Liver (tissue), 9 donors: ENCODE data around the gene ARCN1. TPM values are rescaled to one million over a fixed set of nuclear protein-coding genes. Genes with fewer than 3 reads are reported as not detected.

ENCODE experiments used
- DNase-seq: peaks from one replicate; pipeline ENCODE4 v3.0.0-alpha.2; 2017; ENCODE audit warnings: low spot score
- H3K27ac ChIP-seq, 2 donors: one replicate each; pipeline ENCODE4 v1.7.0; 2013; ENCODE audit warnings: inconsistent platforms in 2 of 2, low read length in 2 of 2, control low read depth in 1 of 2, low read depth in 1 of 2, mild to moderate bottlenecking in 1 of 2
- H3K27me3 ChIP-seq, 4 donors: one replicate each; pipeline versions ENCODE4 v1.6.1 to v1.7.0; 2013; ENCODE audit warnings: low read length in 3 of 4, inconsistent platforms in 1 of 4, mild to moderate bottlenecking in 1 of 4, moderate library complexity in 1 of 4; ENCODE audit not compliant: control insufficient read depth in 4 of 4, insufficient read depth in 4 of 4
- H3K36me3 ChIP-seq, 4 donors: one replicate each; pipeline versions ENCODE4 v1.6.1 to v1.7.0; 2013; ENCODE audit warnings: low read length in 3 of 4, mild to moderate bottlenecking in 3 of 4, low read depth in 1 of 4, moderate library complexity in 1 of 4; ENCODE audit not compliant: control insufficient read depth in 4 of 4, insufficient read depth in 3 of 4
- H3K4me1 ChIP-seq, 4 donors: one replicate each; pipeline versions ENCODE4 v1.6.1 to v1.7.0; 2013; ENCODE audit warnings: low read length in 3 of 4, mild to moderate bottlenecking in 3 of 4, moderate library complexity in 1 of 4; ENCODE audit not compliant: control insufficient read depth in 4 of 4, insufficient read depth in 4 of 4
- H3K4me3 ChIP-seq, 3 donors: one replicate each; pipeline versions ENCODE4 v1.6.1 to v1.7.0; 2013; ENCODE audit warnings: low read length in 3 of 3, control low read depth in 1 of 3, low read depth in 1 of 3, mild to moderate bottlenecking in 1 of 3
- H3K9ac ChIP-seq, 2 donors: one replicate each; pipeline ENCODE4 v1.7.0; 2013; ENCODE audit warnings: low read length in 2 of 2, mild to moderate bottlenecking in 2 of 2, moderate library complexity in 2 of 2, control low read depth in 1 of 2, low read depth in 1 of 2
- H3K9me3 ChIP-seq, 4 donors: one replicate each; pipeline versions ENCODE4 v1.6.1 to v1.7.0; 2013; ENCODE audit warnings: low read length in 3 of 4; ENCODE audit not compliant: control insufficient read depth in 4 of 4
- EGR1 ChIP-seq, 2 donors: IDR thresholded peaks; 2 replicates each; pipeline ENCODE4 v1.6.1; 2016 to 2018; ENCODE audit warnings: antibody characterized with exemption in 2 of 2, low read depth in 2 of 2
- FOXA2 ChIP-seq: IDR thresholded peaks from 2 replicates; pipeline ENCODE4 v1.6.1; 2016; ENCODE audit warnings: antibody characterized with exemption
- HNF4G ChIP-seq: IDR thresholded peaks from 2 replicates; pipeline ENCODE4 v1.6.1; 2016; ENCODE audit warnings: antibody characterized with exemption
- NR2F2 ChIP-seq: IDR thresholded peaks from 2 replicates; pipeline ENCODE4 v1.6.1; 2016; ENCODE audit warnings: antibody characterized with exemption
- RAD21 ChIP-seq, 2 donors: IDR thresholded peaks; 2 replicates each; pipeline ENCODE4 v1.6.1; 2016; ENCODE audit warnings: antibody characterized with exemption in 2 of 2, mild to moderate bottlenecking in 2 of 2
- RXRA ChIP-seq, 2 donors: IDR thresholded peaks; 2 replicates each; pipeline ENCODE4 v1.6.1; 2017 to 2018; ENCODE audit warnings: antibody characterized with exemption in 2 of 2, mild to moderate bottlenecking in 1 of 2
- SP1 ChIP-seq: IDR thresholded peaks from 2 replicates; pipeline ENCODE4 v1.6.1; 2018; ENCODE audit warnings: antibody characterized with exemption, mild to moderate bottlenecking
- YY1 ChIP-seq: IDR thresholded peaks from 2 replicates; pipeline ENCODE4 v1.6.1; 2016; ENCODE audit warnings: antibody characterized with exemption, mild to moderate bottlenecking
- WGBS: extraction: QIAGEN DNeasy Blood & Tissue Kit; methylation state at CpG from one replicate; pipeline ENCODE4 v1.1.7; 2013; 5-methylcytosine and 5-hydroxymethylcytosine counted together
- polyA plus RNA-seq, 2 donors: library from polyadenylated mRNA; stranded (reverse) in 1 of 2; unstranded in 1 of 2; fragments of 200-250 nt in 1 of 2; fragments of >200 nt in 1 of 2; fragmentation: Nextera tagmentation in 1 of 2; extraction: Ambion mirVana in 1 of 2; gene quantifications; one replicate each; pipeline versions ENCODE4 v1.2.1 to v1.2.3, GENCODE V29; 2013 to 2015
- total RNA-seq, 2 donors: library from RNA; depleted of rRNA; stranded (reverse); fragments of >200 nt; gene quantifications; one replicate each; pipeline ENCODE4 v1.2.3, GENCODE V29; 2014
- TF ChIP-seq, protein P1 (sequence below): IDR thresholded peaks from 2 replicates; pipeline ENCODE4 v1.6.1; 2016; ENCODE audit warnings: antibody characterized with exemption
- TF ChIP-seq, protein P2 (sequence below): IDR thresholded peaks from 2 replicates; pipeline ENCODE4 v1.6.1; 2016; ENCODE audit warnings: antibody characterized with exemption, mild to moderate bottlenecking
- TF ChIP-seq, protein P3 (sequence below): IDR thresholded peaks from 2 replicates; pipeline ENCODE4 v1.6.1; 2016; ENCODE audit warnings: antibody characterized with exemption
- TF ChIP-seq, protein P4 (sequence below): IDR thresholded peaks from 2 replicates; pipeline ENCODE4 v1.6.1; 2016; ENCODE audit warnings: antibody characterized with exemption
- TF ChIP-seq, protein P5 (sequence below): fragments of 150-350 bp; IDR thresholded peaks from 2 replicates; pipeline ENCODE4 v1.5.1; 2017; ENCODE audit warnings: improper control_type of control experiment, low read depth, low read length; ENCODE audit not compliant: missing input control
- donor health status: healthy.
- donor health status: healthy.
- donor health status: healthy.
- donor health status: healthy.
- donor health status: healthy.

The ARCN1 gene
- total and polyA plus RNA-seq, 4 donors = 36.7 to 95.4 (median 51.8) TPM

DNA sequence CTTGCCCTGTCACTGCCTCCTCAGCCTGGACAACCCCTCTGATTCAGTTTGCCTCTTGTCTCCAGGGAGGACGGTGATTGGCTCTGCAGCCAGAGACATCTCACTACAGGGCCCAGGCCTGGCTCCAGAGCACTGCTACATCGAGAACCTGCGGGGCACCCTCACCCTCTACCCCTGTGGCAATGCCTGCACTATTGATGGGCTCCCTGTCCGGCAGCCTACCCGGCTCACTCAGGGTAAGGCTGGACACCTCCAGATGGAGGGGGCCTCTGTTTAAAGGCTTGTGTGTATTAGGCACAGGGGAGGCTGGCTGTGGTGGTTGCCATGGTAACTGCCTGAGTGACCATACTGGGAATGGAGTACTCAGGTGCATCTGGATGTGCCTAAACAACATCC, 43.8 kb downstream of the ARCN1 start:
- Histone ChIP-seq H3K4me3 (no peak overlapping the region), H3K27me3 (peaks cover 0 to 6% (median 0%) of the 10 kb centered on the region in 4 donors), H3K9ac (no peak overlapping the region), H3K9me3 (no peaks in the 10 kb centered on the region), H3K27ac (no peak overlapping the region), H3K4me1 (peaks cover 0 to 19% (median 1%) of the 10 kb centered on the region in 4 donors), H3K36me3 (no peaks in the 10 kb centered on the region)
- WGBS = 92% methylated on average over 5 of the region's 5 CpGs
- no peak for DNase-seq
- TF ChIP-seq FOXA2 (no peak), EGR1 (IDR thresholded peaks at IDR 0.05; ENCODE audit: low read depth in 2 of 2) (no peak), YY1 (no peak), RAD21 (IDR thresholded peaks at IDR 0.05) (no peak), HNF4G (no peak)
- TF ChIP-seq, protein P1, sequence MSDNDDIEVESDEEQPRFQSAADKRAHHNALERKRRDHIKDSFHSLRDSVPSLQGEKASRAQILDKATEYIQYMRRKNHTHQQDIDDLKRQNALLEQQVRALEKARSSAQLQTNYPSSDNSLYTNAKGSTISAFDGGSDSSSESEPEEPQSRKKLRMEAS = no peak
- TF ChIP-seq, protein P2, sequence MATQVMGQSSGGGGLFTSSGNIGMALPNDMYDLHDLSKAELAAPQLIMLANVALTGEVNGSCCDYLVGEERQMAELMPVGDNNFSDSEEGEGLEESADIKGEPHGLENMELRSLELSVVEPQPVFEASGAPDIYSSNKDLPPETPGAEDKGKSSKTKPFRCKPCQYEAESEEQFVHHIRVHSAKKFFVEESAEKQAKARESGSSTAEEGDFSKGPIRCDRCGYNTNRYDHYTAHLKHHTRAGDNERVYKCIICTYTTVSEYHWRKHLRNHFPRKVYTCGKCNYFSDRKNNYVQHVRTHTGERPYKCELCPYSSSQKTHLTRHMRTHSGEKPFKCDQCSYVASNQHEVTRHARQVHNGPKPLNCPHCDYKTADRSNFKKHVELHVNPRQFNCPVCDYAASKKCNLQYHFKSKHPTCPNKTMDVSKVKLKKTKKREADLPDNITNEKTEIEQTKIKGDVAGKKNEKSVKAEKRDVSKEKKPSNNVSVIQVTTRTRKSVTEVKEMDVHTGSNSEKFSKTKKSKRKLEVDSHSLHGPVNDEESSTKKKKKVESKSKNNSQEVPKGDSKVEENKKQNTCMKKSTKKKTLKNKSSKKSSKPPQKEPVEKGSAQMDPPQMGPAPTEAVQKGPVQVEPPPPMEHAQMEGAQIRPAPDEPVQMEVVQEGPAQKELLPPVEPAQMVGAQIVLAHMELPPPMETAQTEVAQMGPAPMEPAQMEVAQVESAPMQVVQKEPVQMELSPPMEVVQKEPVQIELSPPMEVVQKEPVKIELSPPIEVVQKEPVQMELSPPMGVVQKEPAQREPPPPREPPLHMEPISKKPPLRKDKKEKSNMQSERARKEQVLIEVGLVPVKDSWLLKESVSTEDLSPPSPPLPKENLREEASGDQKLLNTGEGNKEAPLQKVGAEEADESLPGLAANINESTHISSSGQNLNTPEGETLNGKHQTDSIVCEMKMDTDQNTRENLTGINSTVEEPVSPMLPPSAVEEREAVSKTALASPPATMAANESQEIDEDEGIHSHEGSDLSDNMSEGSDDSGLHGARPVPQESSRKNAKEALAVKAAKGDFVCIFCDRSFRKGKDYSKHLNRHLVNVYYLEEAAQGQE = no peak
- TF ChIP-seq, protein P3, sequence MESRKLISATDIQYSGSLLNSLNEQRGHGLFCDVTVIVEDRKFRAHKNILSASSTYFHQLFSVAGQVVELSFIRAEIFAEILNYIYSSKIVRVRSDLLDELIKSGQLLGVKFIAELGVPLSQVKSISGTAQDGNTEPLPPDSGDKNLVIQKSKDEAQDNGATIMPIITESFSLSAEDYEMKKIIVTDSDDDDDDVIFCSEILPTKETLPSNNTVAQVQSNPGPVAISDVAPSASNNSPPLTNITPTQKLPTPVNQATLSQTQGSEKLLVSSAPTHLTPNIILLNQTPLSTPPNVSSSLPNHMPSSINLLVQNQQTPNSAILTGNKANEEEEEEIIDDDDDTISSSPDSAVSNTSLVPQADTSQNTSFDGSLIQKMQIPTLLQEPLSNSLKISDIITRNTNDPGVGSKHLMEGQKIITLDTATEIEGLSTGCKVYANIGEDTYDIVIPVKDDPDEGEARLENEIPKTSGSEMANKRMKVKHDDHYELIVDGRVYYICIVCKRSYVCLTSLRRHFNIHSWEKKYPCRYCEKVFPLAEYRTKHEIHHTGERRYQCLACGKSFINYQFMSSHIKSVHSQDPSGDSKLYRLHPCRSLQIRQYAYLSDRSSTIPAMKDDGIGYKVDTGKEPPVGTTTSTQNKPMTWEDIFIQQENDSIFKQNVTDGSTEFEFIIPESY = no peak

DNA sequence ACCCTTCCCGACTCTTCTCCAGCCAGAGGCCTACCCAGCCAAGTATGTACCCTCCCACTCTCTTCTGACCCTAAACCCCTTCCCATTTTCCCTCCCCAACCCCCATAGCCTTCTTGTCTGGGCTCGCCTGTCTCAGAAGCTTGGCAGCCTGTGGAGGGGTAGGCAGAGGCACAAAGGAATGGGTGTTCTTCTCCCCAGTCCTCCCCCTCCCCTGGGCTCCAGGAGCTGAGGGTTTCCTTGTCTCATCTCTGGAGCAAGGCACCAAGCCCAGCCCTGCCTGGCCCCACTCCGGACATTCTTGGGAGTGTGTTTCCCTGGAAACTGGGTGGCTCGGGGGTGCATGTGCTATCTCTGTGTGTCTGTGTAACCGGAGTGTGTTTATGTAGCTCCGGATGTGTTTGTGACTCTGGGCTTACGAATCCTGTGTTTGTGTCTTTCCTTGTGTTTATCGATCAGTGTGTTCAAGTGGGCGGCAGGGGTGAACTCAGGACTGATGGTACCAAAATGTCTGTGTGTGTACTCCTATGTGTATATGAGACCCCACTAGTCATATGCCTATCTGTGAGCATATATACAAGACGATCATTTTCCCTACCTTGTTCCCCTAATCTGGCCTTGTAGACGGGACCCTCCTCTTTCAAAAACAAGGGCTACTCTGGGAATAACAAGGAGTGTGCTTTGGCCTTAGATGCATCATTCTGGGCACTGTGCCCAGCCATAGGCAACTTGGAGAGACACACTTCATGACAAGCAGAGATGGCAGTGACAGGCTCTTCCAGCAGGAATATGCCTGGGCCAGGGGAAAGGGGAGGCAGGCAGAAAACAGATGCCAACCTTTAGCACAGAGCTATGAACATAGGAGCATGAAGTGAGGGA, 46.1 kb downstream of the ARCN1 start:
- Histone ChIP-seq H3K4me1 (peaks cover 0 to 26% (median 0%) of the 10 kb centered on the region in 4 donors), H3K9ac (no peak overlapping the region), H3K4me3 (no peak overlapping the region), H3K9me3 (no peaks in the 10 kb centered on the region), H3K27me3 (peaks cover 0 to 8% (median under 1%) of the 10 kb centered on the region in 4 donors), H3K36me3 (no peaks in the 10 kb centered on the region), H3K27ac (peak overlapping the region; percentile 80 to 81)
- DNase-seq = no peak
- TF ChIP-seq, protein P1 = no peak
- TF ChIP-seq RXRA (IDR thresholded peaks at IDR 0.05) (peak in 1 of 2 donors; percentile 14), SP1 (peak; percentile 15), NR2F2 (peak; percentile 89)
- TF ChIP-seq, protein P2 = no peak
- TF ChIP-seq, protein P4, sequence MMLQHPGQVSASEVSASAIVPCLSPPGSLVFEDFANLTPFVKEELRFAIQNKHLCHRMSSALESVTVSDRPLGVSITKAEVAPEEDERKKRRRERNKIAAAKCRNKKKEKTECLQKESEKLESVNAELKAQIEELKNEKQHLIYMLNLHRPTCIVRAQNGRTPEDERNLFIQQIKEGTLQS = no peak
- TF ChIP-seq, protein P5, sequence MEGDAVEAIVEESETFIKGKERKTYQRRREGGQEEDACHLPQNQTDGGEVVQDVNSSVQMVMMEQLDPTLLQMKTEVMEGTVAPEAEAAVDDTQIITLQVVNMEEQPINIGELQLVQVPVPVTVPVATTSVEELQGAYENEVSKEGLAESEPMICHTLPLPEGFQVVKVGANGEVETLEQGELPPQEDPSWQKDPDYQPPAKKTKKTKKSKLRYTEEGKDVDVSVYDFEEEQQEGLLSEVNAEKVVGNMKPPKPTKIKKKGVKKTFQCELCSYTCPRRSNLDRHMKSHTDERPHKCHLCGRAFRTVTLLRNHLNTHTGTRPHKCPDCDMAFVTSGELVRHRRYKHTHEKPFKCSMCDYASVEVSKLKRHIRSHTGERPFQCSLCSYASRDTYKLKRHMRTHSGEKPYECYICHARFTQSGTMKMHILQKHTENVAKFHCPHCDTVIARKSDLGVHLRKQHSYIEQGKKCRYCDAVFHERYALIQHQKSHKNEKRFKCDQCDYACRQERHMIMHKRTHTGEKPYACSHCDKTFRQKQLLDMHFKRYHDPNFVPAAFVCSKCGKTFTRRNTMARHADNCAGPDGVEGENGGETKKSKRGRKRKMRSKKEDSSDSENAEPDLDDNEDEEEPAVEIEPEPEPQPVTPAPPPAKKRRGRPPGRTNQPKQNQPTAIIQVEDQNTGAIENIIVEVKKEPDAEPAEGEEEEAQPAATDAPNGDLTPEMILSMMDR = no peak
- 73% methylated on average over 11 of the region's 11 CpGs for WGBS
